Astrocyte of the cerebellum (primary cell): ENCODE data around the gene OSBPL1A.

Experiments used
- DNase-seq: peaks from one replicate; pipeline ENCODE4 v3.0.0-alpha.2; 2011; ENCODE audit warnings: low read depth
- H3K4me3 ChIP-seq: 2 replicates; pipeline ENCODE4 v1.5.1; 2011; ENCODE audit warnings: mild to moderate bottlenecking, low read depth, low read length, moderate library complexity
- CTCF ChIP-seq: IDR thresholded peaks from 2 replicates; pipeline ENCODE4 v1.5.1; 2012; ENCODE audit warnings: low read length, low read depth, moderate library complexity, mild to moderate bottlenecking; ENCODE audit errors: missing control alignments
- in situ Hi-C: cut with HindIII; loops from 2 replicates; pipeline ENCODE4 v1.10.0; 2017; ENCODE audit warnings: low sequenced_read_pairs

Gene OSBPL1A

GRCh38 chr18:24277516-24278195 lies 120.0 kb downstream of the OSBPL1A start:
- no peak overlapping the region for H3K4me3 ChIP-seq
- TF ChIP-seq CTCF: no peak
- in situ Hi-C loops: no loop called here
- no peak for DNase-seq

GRCh38 chr18:24276994-24277393 lies 120.6 kb downstream of the OSBPL1A start:
- DNase-seq: no peak
- TF ChIP-seq CTCF: no peak
- in situ Hi-C loops: no loop called here
- H3K4me3 ChIP-seq: no peak overlapping the region

GRCh38 chr18:24274837-24275236 lies 122.8 kb downstream of the OSBPL1A start:
- H3K4me3 ChIP-seq: no peak overlapping the region
- in situ Hi-C loops: no loop called here
- TF ChIP-seq CTCF: no peak
- no peak for DNase-seq

GRCh38 chr18:24273596-24273995 lies 124.0 kb downstream of the OSBPL1A start:
- in situ Hi-C loops: no loop called here
- H3K4me3 ChIP-seq: no peak overlapping the region
- no peak for DNase-seq
- TF ChIP-seq CTCF: no peak

GRCh38 chr18:24272229-24272525 lies 125.4 kb downstream of the OSBPL1A start:
- DNase-seq: no peak
- H3K4me3 ChIP-seq: peak overlapping the region; percentile 74
- in situ Hi-C loops: no loop called here
- no peak for TF ChIP-seq CTCF

GRCh38 chr18:24271381-24272228 lies 126.0 kb downstream of the OSBPL1A start:
- H3K4me3 ChIP-seq: peak overlapping the region; percentile 74
- in situ Hi-C loops: no loop called here
- peak; percentile 29 for TF ChIP-seq CTCF
- peak; percentile 35 for DNase-seq
